ENCODE measurements around the gene TK1. TPM values are rescaled to one million over a fixed set of nuclear protein-coding genes. Genes with fewer than 3 reads are reported as not detected.

Gene TK1, protein sequence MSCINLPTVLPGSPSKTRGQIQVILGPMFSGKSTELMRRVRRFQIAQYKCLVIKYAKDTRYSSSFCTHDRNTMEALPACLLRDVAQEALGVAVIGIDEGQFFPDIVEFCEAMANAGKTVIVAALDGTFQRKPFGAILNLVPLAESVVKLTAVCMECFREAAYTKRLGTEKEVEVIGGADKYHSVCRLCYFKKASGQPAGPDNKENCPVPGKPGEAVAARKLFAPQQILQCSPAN
- 13.9 TPM for total RNA-seq

GRCh38 chr17:78186692-78187595 is at the start of gene TK1, which contains the start of gene AFMID:
Gene TK1, minus strand, starts transcription at chr17:78187052. Its CDS starts 58 bp downstream, at chr17:78186994.
Gene AFMID, plus strand, starts transcription at chr17:78187362. Its CDS starts 9 bp downstream, at chr17:78187371.

DNA sequence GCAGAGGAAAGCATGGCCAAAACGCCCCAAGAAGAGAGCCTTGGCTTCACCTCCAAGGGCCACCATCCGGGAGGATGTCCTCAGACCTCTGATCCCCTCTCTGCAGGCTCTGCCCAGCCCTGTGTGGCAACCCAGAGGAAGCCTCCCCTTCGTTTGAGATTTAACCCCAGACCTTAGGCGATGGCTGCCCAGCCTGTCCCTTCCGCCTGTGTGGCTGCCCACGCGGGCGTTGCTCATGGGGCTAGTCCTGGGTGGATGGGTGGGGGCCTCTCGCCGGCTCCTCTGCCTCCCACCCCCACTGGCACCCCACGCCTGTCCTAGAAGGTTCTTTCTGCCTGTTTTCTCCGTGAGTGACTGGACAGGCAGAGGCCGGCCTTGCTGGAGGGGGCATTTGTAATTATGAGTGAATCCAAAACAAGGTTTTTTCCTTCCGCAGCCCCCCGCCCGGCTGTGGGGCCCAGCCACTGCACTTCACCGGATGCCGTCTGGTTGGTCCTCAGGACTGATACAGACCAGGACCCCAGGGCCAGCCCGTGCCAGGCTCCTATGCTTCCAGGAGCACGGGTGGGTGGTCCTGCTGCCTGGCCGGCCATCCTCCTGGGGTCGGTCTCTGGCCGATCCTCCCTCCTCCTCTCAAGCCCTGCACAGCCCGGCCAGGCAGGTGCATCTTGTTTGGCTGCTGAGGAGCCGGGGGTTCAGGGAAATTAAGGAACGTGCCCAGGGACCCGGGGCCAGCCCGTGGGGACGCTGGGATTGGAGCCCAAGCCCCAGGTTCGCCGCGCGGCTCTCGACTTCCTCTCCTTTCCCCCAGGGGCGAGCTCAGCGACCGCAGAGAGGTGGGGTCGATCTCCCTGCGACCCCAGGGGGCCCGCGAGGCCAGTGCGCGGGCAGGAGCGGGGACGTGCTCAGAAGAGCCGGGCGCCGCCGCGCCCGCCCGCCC is 44.4 kb upstream of the TK1 start, which contains the start of gene TMEM235:
Gene TMEM235 (plus strand): TSS at position 636 of the 940 bp plus-strand sequence. CDS start 393 bp downstream, outside the sequence.

GRCh38 chr17:78214016-78214705 is 27.3 kb upstream of the TK1 start, which contains the start of gene BIRC5:
Gene BIRC5, plus strand, starts transcription at chr17:78214253. Its CDS starts 64 bp downstream, at chr17:78214317.

DNA sequence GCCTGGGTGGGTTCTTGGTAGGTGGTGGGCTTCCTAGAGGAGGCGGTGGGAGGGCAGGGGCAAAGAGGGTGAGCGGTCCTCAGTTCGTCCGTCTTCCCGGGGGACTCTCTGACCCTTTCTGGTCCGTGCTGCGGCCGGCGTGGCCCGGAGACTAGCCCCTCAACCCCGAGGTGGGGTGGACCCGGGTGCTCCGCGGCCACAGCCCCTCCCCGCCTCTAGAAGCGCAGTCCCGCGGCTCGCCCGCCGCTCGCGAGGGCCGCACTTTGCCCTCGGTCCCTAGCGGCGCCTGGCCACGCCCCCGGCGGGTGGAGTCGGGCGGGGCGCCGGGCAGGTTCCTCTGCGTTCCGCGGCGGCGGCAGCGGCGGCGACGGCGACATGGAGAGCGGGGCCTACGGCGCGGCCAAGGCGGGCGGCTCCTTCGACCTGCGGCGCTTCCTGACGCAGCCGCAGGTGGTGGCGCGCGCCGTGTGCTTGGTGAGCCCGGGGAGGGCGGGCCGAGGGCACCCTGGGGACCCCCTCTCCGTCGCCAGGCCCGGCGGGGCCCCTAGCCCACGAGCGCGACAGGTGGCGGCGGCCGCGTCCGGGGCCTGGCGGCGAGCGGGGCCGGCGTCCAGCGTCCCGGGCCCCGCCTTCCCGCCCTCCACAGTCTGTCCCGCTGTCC is 18.5 kb downstream of the TK1 start, which contains the start of gene SYNGR2:
Gene SYNGR2 (plus strand): TSS at position 340 of the 661 bp plus-strand sequence. CDS start 36 bp downstream, at position 376.

GRCh38 chr17:78130437-78131101 is 56.3 kb downstream of the TK1 start, which contains the start of gene TMC8:
Gene TMC8, plus strand, starts transcription at chr17:78130771. Its CDS starts 818 bp downstream, at chr17:78131589.

GRCh38 chr17:78128551-78129350 is 58.1 kb downstream of the TK1 start, which contains the start of gene TMC6:
Gene TMC6, minus strand, starts transcription at chr17:78128755. Its CDS starts 1,923 bp downstream, at chr17:78126832.

Other genes starting within 250 kb of the TK1 start
- gene TNRC6C, start 228.3 kb downstream of the TK1 start, total RNA-seq, result 41.8 TPM
- 15.2 TPM for gene TMC6, start 58.3 kb downstream of the TK1 start, total RNA-seq
- 4.8 TPM for gene TMC8, start 56.3 kb downstream of the TK1 start, total RNA-seq
- gene C17orf99, start 40.7 kb downstream of the TK1 start, total RNA-seq, result 0.16 TPM
- gene SYNGR2, start 18.5 kb downstream of the TK1 start, total RNA-seq, result 28.3 TPM
- gene AFMID, start 310 bp upstream of the TK1 start, total RNA-seq, result 31.7 TPM
- 11.2 TPM for gene BIRC5, start 27.2 kb upstream of the TK1 start, total RNA-seq
- gene TMEM235, start 44.6 kb upstream of the TK1 start, total RNA-seq, result 1.8 TPM
- gene SOCS3, start 173.0 kb upstream of the TK1 start, total RNA-seq, result 19.5 TPM
- gene PGS1, start 191.6 kb upstream of the TK1 start, total RNA-seq, result 61.8 TPM

Data from camera-type eye (tissue), 1 donor.